Temporal lobe (tissue), 1 donor: ENCODE results near the gene PBOV1. TPM values are rescaled to one million over a fixed set of nuclear protein-coding genes. Genes with fewer than 3 reads are reported as not detected.

Experiments
- total RNA-seq: library from RNA; depleted of rRNA; stranded (reverse); fragments of >200 nt; gene quantifications from one replicate; pipeline ENCODE4 v1.2.3, GENCODE V29; 2014

The PBOV1 gene
- total RNA-seq, 1 donor from 2014 or later = not detected

Other genes with a start within 250 kb of the PBOV1 start
- gene PERP, start 111.1 kb downstream of the PBOV1 start, total RNA-seq = 1.7 TPM
- 45.2 TPM for gene ARFGEF3, start 56.6 kb downstream of the PBOV1 start, total RNA-seq
- not detected for gene SMIM28, start 159.4 kb upstream of the PBOV1 start, total RNA-seq
- gene HEBP2, start 185.7 kb upstream of the PBOV1 start, total RNA-seq = 3.7 TPM